SK-MEL-5 (cell line): Measurements from ENCODE around the gene ATP13A3. TPM values are rescaled to one million over a fixed set of nuclear protein-coding genes. Genes with fewer than 3 reads are reported as not detected.

Source experiments
- DNase-seq: peaks from one replicate; pipeline ENCODE4 v3.0.0-alpha.2; 2016; ENCODE audit warnings: low read depth, low spot score
- in situ Hi-C: cut with HindIII; loops from 2 replicates; pipeline ENCODE4 v1.10.0; 2016; ENCODE audit warnings: low sequenced_read_pairs, high pct_unique_total_duplicates, low pct_unique_long_range_greater_than_20kb
- total RNA-seq: library from RNA; depleted of rRNA; stranded (reverse); fragments of >200 nt; shearing (Covaris generic); gene quantifications from 2 replicates; pipeline ENCODE4 v1.2.3, GENCODE V29; 2014

The ATP13A3 gene
- total RNA-seq, 1 experiment from 2014 or later = 102 TPM

DNA sequence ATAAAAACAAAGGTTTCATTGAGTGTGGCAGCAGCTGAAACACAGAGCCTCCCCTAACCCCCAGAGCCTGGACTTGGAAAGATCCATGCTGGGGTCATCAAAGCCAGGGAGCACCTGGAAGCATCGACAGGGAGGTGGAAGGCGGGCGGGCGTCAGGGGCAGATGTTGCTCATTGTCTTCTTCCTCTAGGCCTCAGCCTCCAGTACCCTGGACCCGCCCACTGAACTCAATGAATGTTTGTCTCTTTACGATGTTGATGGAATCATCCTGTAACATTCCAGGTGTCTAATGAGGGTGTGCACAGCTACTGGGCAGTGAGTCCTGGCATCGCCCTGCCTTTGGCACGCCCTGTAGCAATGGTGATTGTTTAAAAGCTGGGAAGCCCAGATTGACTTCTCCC is 97.5 kb downstream of the ATP13A3 start:
- in situ Hi-C loops = no loop called here
- no peak for DNase-seq

DNA sequence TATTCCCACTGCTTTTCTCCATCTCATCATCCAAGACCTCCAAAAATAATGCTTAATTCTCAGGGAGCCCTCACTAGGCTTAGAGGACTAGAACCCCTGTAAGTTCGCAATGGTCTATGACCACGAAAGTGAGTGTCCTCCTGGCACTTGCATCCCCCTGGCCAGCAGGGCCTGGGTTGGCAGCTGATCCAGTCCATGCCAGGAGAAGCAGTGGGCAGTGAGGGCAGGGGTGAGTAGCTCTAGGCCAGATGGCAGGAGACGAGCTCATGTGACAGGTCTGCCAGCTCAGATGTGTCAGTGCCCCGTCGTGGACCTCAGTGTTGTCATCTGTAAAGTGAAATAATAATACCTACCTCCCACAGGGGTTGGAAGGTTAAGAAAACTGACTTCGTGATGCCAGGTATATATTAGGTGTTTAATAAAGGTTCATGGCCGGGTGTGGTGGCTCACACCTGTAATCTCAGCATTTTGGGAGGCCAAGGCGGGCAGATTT is 98.8 kb downstream of the ATP13A3 start:
- in situ Hi-C loops = no loop called here
- no peak for DNase-seq

DNA sequence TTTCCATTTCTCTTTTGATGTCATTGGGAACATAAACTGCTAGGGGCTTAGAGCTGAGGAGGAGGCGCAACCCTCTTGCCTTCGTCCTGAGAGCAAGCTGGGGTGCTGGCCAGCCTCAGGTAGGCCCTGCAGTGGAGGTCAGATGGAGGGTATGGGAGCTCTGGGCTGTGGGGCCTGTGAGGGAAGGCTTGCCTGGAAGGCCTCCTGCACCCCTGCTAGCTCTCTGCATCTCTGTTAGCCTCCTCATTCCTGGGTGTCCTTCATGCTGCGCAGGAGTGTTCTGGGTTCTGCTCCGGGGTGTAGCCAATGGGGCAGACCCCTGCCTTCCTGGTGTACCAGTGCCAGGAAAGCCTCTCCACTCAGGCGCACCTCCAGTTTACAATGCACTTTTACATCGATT is 99.5 kb downstream of the ATP13A3 start:
- in situ Hi-C loops = no loop called here
- no peak for DNase-seq

DNA sequence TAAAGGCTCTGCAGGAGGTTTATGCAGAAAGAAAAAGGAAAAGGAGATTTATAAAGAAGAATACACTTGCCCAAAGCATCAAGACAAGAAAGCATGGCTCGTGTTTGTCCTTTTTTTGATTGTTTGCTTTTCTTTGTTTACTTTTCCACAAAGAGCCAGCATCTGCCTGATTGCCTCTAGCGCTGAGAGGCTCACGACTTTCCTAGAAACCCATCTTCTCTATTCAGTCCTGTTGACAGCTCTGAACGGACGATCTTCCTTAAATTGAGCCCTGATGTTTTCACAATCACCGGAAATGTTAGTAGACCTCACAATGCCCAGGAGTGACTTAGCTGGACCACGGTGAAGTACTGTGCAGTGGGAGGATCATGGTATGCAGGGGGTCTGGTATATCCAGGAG is 100.2 kb downstream of the ATP13A3 start:
- in situ Hi-C loops = no loop called here

DNA sequence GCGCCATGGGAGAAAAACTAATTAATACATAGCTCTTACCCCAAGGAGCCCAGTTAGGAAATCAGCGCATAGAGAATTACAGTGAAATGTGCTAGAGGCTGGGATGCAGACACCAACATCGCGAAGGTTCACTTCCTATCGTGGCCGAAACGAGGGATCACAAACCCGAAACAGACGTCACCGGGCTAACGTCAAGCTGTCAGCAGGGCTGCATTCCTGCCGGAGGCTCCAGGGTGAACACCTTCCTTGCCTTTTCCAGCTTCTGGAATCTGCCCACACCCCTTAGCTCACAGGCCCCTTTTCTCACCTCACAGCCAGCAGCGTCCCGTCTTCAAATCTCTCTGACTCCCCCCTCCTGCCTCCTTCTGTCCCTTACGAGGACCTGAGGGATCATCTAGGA is 100.7 kb downstream of the ATP13A3 start:
- in situ Hi-C loops = no loop called here
- DNase-seq = no peak

More for the DNA sequence above, 100.2 kb downstream of the ATP13A3 start:
- DNase-seq = no peak

DNA sequence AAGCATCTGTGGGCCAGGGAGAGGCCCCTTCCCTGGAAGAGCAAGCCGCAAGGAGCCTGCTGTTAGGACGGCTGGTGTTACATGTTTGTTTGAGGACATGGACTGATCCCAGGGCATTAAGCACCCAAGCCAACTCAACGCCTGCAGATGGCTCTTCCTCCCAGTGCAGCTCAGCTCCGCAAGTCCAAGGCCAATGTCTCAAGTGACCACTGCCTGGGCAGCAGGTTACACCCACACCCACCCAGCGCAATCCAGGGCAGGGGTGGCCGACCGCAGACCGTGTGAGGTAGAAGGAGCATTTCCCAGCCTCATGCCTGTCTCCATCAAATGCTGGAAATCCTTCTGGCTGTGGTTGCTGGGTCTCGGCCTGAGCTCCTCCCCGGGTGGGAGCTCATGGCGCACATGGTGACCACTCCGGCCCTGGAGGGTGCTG is 102.2 kb downstream of the ATP13A3 start:
- no peak for DNase-seq
- in situ Hi-C loops = no loop called here

DNA sequence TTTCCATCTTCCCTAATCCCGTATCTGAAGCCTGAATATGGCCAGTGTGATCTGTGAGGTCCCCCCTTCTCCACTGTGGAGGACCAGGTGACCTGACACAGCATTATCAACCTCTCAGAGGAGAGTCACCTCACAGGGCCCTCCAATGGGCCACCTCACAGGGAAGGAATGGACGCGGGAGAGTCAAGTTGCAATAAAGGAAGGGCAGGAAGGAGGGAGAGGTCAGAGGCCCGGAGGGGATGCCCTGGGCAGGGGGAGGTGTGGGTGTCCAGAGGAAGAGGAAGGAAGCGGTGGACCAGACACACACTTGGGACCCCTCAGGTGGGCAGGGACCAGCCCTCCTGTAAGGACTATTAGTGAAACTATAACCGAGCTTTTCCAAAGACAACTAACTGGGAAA is 102.6 kb downstream of the ATP13A3 start:
- in situ Hi-C loops = no loop called here
- DNase-seq = no peak

DNA sequence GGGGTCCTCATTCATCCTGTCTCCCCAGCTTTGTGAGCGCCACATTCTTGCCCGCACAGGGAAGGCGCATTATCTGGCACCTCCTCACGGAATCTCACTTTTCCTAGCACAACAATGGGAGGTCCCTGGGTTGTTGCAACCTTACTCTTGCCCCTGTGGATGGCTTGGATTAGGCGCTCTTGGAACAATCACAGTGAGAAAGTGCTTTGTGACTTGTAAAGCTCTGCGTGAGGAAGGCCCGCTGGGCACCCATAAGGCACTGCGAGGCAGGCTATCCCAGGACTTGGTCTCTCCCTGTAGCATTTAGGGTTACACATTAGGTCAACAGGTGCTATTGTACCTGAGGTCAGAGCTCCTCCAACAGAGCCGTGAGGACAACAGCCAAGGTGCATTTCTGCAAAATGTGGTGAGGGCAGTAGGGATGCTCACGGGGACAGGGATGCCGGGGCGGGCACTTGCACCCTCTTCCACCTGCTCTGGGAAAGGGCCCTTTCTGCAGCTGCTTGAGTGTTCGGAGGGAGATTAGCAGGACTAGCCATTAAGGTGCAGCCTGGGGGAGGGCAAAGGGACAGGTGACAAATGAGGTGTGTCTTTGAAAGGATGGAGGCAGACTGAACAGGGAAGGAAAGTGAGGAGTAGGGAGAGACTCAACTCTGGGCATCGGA is 103.4 kb downstream of the ATP13A3 start:
- no peak for DNase-seq
- in situ Hi-C loops = no loop called here

DNA sequence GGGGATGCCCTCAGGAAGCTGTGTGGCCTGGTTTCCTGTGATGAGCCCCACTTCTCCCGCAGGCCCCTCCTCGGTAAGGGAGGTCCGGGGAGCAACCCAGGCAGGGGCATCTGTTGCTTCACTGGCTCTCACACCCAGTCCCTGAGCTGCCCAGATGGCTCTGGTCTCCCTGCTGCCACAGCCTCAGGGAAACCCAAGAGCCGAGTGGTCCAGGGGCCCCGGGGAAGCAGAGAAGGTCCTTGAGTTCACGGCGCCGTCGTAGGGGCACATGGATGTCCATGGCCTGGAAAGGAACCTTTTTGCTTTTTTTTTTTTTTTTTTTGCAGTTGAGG is 103.9 kb downstream of the ATP13A3 start:
- no peak for DNase-seq

DNA sequence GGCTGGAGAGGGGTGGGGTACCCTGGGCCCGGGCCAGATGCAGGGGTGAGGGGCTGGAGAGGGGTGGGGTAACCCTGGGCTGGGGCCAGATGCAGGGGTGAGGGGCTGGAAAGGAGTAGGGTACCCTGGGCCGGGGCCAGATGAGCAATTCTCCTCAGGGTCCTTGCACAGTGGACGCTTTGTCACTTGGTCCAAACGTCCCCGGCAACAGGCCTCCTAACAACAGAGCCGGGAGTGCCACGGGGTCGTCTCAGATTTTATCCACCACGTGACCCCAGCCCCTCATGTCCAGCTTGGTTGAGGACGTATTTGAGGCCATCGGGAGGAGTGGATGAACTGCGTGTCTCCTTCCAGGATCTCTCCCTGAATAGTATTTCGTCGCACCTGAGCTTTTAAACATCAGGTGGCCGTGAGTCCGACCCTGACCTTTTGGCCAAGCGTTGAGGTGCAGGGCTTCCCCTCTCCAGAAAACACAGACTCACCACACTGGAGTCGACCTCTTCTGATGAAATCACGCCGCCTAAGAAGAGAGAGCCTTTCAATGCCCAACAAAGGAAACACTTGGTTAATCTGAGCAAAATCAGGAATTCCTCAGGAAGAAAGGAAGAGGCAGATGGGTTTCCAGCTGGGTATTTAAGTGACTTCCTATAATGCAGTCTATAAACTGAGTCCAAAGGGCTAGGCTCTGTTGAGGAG is 104.5 kb downstream of the ATP13A3 start:
- DNase-seq = no peak
- in situ Hi-C loops = no loop called here

More for the DNA sequence above, 103.9 kb downstream of the ATP13A3 start:
- in situ Hi-C loops = no loop called here

DNA sequence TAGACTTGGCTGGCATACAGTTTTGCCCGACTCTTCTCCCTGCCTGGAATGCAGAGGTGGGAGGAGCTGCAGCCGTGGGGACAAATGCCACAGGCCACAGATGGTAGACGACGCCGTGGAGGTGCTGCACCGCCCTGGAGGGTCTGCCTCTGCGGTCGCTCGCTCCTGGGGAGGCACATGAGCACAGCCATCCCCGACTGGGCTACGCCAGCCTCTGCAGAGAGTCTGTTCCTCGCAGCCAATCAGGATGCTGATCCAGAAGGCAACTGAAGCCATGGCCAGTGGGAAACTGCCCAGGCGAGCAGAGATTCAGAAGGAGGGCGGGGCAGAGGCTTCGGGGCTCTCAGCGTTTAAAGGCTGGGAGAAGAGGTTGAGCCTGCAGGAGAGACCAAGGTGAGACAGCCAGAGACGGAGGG is 105.3 kb downstream of the ATP13A3 start:
- peak; percentile 51 for DNase-seq

DNA sequence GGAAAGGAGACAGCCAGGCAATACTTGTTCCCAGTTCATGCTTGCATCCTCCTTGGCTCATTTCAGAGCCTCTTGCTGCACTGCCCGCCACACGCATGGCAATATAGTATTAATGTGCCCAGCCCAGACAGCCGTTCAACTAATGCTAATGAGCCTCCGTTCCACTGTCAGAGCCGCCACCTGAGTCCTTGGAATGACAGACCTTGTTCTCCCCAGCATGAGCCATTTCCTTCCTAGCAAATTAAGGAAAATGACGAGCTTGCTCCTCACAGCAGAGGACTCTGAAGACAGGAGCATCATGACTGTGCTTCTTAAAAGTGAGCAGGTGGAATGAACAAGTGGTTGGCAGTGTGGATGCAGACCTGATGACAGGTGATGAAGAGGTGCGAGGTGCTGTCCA is 106.5 kb downstream of the ATP13A3 start:
- in situ Hi-C loops = no loop called here
- DNase-seq = no peak

More for the DNA sequence above, 105.3 kb downstream of the ATP13A3 start:
- in situ Hi-C loops = no loop called here

DNA sequence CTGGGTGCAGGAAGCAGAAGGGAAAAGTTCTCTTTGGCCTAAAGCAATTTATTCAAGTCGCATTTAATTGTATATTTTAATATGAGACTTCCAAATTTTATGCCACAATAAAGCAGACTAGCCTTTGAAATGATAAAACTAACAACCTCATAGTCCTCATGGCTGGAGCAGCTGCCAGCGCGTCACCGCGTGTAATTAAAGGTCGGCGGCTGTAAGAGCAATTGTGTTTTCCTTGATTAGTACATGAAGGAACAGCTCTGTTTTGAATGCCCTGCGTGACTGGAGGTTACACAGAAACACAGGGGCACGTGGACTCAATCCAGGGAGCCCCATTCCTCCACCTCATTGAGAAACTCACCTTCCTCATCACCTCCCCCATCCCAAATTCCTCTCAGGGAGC is 107.2 kb downstream of the ATP13A3 start:
- DNase-seq = peak; percentile 9
- in situ Hi-C loops = no loop called here

DNA sequence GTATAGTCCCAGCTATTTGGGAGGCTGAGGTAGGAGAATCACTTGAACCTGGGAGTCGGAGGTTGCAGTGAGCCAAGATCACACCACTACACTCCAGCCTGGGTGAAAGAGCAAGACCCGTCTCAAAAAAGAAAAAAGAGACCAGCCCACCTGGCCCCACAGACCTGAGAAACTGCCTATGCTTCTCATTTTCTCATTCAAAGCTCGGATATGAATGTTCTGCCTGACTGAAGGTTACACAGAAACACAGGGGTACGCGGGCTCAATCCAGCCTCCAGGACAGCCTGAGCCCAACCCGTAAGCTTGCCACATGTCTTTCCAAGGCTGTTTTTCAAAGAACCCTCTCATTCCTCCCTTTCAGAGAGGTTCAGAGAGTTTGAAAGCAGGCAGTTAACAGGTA is 107.6 kb downstream of the ATP13A3 start:
- in situ Hi-C loops = no loop called here
- DNase-seq = no peak

DNA sequence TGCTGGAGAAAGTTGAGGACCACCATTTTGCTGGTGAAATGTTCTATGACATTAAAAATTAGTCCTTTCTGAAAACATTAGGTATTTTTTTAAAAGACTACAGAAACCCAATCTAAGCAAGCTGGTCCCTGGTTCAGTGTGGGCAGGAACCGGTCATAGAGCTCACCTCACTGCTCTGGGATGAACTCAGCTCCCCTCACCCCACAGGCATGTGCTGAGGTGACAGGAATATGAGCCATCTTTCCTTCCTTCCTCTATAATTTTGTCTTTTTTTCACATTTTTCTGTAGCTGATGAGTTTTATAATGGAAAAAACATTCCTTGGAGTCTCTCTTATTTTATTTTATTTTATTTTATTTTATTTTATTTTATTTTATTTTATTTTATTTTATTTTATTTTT is 109.1 kb downstream of the ATP13A3 start:
- in situ Hi-C loops = no loop called here
- no peak for DNase-seq

DNA sequence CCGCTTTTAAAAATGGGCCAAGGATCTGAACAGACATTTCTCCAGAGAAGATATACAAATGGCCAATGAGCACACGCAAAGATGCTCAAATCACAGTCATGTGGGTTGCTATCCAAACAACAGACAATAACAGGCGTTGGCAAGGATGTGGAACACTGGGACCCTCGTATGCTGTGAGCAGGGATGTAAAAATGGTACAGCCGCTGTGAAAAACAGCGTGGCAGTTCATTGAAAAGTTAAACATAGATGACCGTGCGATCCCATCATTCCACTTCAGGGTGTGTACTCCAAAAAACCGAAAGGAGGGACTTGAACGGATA is 110.6 kb downstream of the ATP13A3 start:
- in situ Hi-C loops = no loop called here
- no peak for DNase-seq

DNA sequence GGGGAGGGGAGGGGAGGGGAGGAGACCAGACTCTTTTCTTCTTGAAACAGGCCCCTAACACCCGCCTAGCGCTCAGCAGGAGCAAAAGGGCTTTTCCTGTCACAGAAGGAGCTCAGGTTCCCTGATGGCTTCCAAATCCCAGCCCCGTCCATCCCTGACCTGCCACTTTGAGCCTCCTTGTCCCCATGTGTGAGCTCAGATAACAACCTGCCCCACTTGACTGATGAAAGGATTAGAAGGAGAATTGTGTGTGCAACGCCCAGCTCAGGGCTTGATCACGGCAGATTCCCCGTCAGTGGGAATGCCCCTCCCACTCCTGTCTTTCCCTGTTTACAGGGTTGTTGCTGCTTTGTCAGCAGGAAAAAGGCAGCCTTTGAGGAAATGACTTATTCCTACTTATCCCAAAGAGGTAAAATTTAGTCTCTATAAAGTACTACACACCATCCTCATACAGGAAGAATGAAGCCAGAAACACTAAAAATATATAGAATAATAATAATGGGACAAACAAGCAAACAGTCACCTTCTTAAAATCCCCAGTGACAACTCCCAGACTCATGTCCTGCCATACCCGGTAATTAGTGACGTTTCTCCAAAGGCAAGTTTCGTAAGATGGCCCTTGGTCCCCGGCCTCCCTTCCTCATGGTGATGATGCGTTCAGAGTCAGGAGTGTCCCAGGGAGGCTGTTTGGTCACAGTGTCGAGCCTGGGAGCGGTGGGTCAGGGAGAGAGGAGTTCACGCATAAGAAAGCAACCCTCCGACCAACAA is 111.1 kb downstream of the ATP13A3 start:
- in situ Hi-C loops = no loop called here
- no peak for DNase-seq

DNA sequence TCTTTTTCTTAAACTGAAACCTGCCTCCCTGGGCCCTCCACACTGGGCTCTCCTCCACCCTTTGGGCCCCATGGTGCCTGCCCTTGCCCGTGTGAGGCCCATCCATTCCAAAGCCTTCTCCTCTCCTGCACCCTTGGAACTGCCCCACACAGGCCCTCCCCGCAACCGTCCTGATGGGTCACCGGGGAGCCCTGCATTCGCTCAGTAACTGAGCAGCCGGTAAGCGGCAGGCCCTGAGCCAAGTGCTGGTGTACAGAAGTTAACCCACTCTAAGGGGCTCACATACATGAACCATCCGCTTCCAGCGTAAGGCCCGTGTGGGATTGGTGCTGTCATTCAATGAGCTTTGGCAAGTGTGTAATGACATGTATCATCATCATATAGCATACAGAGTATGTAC is 111.9 kb downstream of the ATP13A3 start:
- DNase-seq = no peak
- in situ Hi-C loops = no loop called here

DNA sequence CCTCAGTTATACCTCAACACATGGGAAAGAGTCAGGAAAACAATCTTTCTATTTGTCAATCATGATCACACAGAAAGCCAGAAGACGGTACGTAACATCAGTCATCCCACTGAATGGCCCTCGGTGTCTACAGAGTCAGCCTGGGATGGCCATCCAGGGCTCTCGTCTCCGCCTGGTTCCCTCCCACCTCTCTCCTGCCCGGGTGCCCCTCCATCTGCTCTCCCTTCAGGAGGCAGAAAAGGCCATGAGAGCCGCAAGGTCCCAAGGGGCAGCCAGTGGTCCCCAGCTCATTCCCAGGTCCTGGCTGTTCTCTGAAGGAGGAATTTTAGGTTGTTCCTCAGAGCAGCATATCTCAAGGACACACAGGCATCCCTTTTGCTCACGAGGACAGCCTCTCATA is 112.9 kb downstream of the ATP13A3 start:
- DNase-seq = no peak
- in situ Hi-C loops = no loop called here
